ENCODE data around the gene SERTAD1.

GRCh38 chr19:40371802-40372122 lies 54.0 kb downstream of the SERTAD1 start:
- no peak for TF ChIP-seq RAD21 (IDR thresholded peaks at IDR 0.05; ENCODE audit: low read depth)
- no peak for TF ChIP-seq CREB1 (IDR thresholded peaks at IDR 0.05; ENCODE audit: low read depth)
- no peak for TF ChIP-seq NFIC (IDR thresholded peaks at IDR 0.05)
- no peak for TF ChIP-seq YY1 (IDR thresholded peaks at IDR 0.05; ENCODE audit: low read depth)
- no peak for TF ChIP-seq TEAD4 (IDR thresholded peaks at IDR 0.05)
- TF ChIP-seq MAX (IDR thresholded peaks at IDR 0.05) = no peak
- no peak for TF ChIP-seq USF1 (IDR thresholded peaks at IDR 0.05)
- TF ChIP-seq EGR1 (IDR thresholded peaks at IDR 0.05) = no peak
- TF ChIP-seq EP300 (IDR thresholded peaks at IDR 0.05; ENCODE audit: borderline replicate concordance) = no peak
- no peak for TF ChIP-seq TCF12 (IDR thresholded peaks at IDR 0.05; ENCODE audit: low read depth)

Measured in Ishikawa (cell line).